Spinal cord (tissue), 10 donors: ENCODE measurements around the gene SAMD10. TPM values are rescaled to one million over a fixed set of nuclear protein-coding genes. Genes with fewer than 3 reads are reported as not detected.

ENCODE experiments used
- DNase-seq, 6 donors: peaks; one replicate each; pipeline versions ENCODE4 v3.0.0 to v3.0.0-alpha.2; 2013 to 2015; ENCODE audit warnings: low spot score in 6 of 6, low read depth in 4 of 6
- H3K27ac ChIP-seq: one replicate; pipeline ENCODE4 v1.5.1; 2013; ENCODE audit warnings: low read depth, low read length, control low read depth
- H3K27me3 ChIP-seq: one replicate; pipeline ENCODE4 v1.6.1; 2013; ENCODE audit warnings: low read length; ENCODE audit not compliant: control insufficient read depth, insufficient read depth
- H3K36me3 ChIP-seq: one replicate; pipeline ENCODE4 v1.6.1; 2013; ENCODE audit warnings: low read length; ENCODE audit not compliant: control insufficient read depth, insufficient read depth
- H3K4me1 ChIP-seq: one replicate; pipeline ENCODE4 v1.6.1; 2013; ENCODE audit warnings: low read length; ENCODE audit not compliant: control insufficient read depth, insufficient read depth
- H3K4me3 ChIP-seq: one replicate; pipeline ENCODE4 v1.5.1; 2013; ENCODE audit warnings: low read depth, low read length, control low read depth
- H3K9me3 ChIP-seq: one replicate; pipeline ENCODE4 v1.6.1; 2013; ENCODE audit warnings: low read length; ENCODE audit not compliant: control insufficient read depth, insufficient read depth
- WGBS: methylation state at CpG from one replicate; pipeline ENCODE4 v1.1.5; 2013; ENCODE audit warnings: missing lambda C conversion rate; ENCODE audit not compliant: insufficient coverage; 5-methylcytosine and 5-hydroxymethylcytosine counted together
- polyA plus RNA-seq, 2 donors: library from polyadenylated mRNA; unstranded; fragments of 120-200 nt; gene quantifications; one replicate each; pipeline ENCODE4 v1.2.1, GENCODE V29; 2013; ENCODE audit not compliant: insufficient read length in 2 of 2
- total RNA-seq, 2 donors: library from RNA; depleted of rRNA in 1 of 2; stranded (reverse); fragments of 120-200 nt in 1 of 2; fragments of >200 nt in 1 of 2; gene quantifications; one replicate each; pipeline versions ENCODE4 v1.2.3 to v1.2.4, GENCODE V29; 2013 to 2014
- donor health status: healthy.

Gene SAMD10
- total and polyA plus RNA-seq, 4 donors = 6.9 to 42.9 (median 24.1) TPM

DNA sequence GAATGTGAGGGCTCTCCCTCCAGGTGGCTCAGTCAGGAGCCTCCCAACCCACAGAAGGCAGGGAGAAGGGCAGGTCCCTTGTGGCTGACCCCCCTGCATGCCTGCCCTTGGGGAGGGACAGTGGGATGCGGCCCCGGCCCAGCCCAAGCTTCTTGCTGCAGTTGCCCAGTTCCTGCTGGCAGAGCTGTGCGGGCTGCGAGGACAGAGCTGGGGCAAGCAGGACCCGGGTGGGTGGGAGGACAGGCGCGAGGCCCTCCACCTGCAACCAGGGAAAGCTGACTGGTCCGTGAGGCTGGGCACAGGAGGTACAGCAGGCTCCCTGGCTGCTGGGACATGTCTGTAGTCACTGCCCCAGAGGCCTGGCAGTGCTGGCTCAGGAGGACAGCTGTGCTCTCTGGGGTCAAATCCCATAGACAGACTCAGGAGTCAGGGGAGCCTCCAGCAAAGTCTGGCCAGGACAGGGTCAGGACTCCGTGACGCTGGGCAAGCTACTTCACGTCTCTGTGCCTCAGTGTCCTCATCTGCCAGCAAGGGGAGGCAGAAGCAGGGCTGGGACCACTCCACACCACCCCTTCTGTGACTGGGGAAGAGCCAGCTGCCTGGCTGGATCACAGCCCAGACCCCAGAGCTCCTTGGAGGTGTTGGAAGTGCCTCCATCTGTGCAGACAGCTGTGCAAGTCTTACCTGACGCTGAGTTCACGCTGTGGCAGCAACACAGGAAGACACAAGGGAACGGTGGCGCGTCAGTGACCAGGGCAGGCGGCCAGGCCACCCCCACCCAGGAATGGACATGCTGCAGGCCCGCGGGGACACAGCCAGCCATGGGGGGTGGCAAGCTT, 36.3 kb downstream of the SAMD10 start:
- H3K4me1 ChIP-seq = peaks cover 27% of the 10 kb centered on the region
- DNase-seq = peak in 2 of 6 donors; percentile 21 to 40
- no peak overlapping the region for H3K27ac ChIP-seq
- H3K36me3 ChIP-seq = peaks cover 87% of the 10 kb centered on the region
- WGBS = 82% methylated on average over 19 of the region's 19 CpGs
- no peaks in the 10 kb centered on the region for H3K9me3 ChIP-seq
- H3K4me3 ChIP-seq = no peak overlapping the region
- H3K27me3 ChIP-seq = no peaks in the 10 kb centered on the region

DNA sequence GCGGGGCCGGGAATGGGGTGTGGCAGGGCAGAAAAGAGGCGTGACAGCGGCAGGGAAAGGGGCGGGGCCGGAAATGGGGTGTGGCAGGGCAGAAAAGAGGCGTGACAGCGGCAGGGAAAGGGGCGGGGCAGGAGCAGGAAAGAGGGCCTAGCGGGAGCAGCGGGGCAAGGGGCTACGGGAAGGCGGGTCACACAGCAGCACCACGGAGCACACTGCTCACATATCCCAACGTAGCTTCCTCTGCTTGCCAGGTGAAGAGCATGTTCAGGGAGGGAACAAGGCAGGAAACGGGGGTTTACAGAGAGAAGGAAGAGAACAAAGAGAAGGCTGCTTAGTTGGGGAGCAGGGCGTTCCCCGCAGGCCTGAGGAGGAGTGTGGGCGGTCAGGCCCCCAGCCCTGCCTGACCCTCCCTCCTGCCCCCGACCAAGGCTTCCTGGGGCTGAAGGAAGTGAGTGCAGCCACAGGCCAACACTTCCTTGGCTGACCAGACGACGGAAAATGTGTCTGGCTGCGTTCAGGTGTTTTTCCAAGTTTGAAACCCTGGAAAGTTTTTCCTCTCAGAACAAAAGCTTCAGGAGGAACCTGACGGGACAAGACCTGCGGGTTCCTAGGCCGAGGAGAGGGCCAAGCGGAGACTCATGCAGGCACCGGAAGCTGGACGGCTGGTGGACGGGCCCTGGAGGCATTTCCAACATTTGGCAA, 37.0 kb downstream of the SAMD10 start:
- Histone ChIP-seq H3K4me3 (no peak overlapping the region), H3K9me3 (no peaks in the 10 kb centered on the region), H3K27ac (peak overlapping the region; percentile 40), H3K27me3 (no peaks in the 10 kb centered on the region), H3K36me3 (peaks cover 89% of the 10 kb centered on the region), H3K4me1 (peaks cover 19% of the 10 kb centered on the region)
- DNase-seq = no peak
- 49% methylated on average over 22 of the region's 30 CpGs for WGBS

DNA sequence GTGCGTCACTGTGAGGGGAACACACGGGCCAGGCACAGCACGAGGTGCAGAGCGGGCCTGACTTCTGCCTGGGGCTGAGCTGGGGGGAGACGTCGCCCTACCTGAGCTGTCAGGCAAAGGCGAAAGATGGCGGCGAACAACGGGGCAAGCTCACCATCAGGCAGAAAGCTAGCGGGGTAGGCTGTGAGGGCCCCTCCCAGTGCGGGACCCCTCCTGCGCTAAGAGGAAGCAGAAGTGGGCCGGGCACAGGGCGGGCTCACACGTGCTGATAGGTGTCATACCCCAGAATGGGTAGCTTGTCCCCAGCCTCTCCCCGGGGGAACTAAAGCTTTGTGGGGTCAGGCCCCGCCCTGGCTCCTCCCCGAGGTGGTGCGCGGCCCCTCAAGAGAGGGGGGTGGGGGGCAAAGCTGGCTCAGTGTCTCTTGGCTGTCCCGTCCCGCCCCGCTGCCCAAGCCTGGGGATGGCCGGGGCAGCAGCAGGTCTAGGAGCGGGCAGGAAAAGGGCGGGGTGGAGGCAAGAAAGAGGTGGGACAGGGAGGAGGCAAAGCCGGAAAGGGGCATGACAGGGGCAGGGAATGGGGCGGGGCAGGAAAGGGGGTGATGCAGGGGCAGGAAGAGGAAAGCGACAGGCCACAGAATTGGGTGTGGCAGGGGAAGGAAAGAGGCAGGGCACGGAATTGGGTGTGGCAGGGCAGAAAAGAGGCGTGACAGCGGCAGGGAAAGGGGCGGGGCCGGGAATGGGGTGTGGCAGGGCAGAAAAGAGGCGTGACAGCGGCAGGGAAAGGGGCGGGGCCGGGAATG, 38.0 kb downstream of the SAMD10 start:
- H3K4me1 ChIP-seq = peaks cover 11% of the 10 kb centered on the region
- no peaks in the 10 kb centered on the region for H3K27me3 ChIP-seq
- no peak overlapping the region for H3K4me3 ChIP-seq
- H3K36me3 ChIP-seq = peaks cover 88% of the 10 kb centered on the region
- no peak for DNase-seq
- no peak overlapping the region for H3K27ac ChIP-seq
- WGBS = 64% methylated on average over 29 of the region's 39 CpGs
- no peaks in the 10 kb centered on the region for H3K9me3 ChIP-seq

DNA sequence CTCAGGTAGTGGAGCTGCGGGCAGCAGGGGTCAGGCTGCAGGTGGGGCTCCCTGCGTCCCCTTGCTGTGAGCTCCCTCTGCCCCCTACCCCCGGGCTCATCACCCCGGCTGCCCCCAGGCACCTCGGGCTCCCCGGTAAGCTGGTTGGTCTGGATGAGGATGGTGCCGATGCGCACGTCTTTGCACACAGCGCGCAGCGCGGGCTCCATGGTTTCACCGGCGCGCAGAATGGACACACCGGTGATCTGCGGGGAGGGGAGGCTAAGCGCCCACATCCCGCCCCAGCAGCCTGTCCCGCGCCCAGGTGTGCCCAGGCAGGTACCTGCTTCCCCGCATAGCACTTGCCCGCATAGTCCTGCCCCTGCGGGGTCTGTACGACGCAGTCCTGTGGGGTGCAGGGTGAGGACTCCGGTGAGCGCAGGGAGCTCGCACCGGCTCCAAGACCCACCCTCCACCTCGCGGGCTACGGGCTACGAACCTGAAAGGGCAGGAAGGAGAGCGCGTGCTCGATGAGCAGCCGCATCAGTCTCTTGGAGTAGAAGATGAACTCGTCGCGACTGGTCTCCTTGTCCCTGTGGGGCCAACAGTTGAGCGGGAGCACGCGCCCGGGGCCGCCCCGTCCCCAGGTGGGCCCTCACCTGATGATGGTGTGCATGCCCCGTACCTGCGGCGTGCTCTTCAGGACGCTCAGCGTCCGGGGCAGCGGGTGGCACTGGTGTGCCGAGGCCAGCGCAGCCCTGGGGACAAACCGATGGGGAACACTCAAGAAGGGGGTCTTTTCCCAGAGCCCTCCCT, 38.8 kb downstream of the SAMD10 start:
- Histone ChIP-seq H3K27me3 (no peaks in the 10 kb centered on the region), H3K9me3 (no peaks in the 10 kb centered on the region), H3K36me3 (peaks cover 88% of the 10 kb centered on the region), H3K4me3 (no peak overlapping the region), H3K4me1 (peaks cover 10% of the 10 kb centered on the region), H3K27ac (no peak overlapping the region)
- DNase-seq = no peak
- WGBS = 84% methylated on average over 53 of the region's 58 CpGs

DNA sequence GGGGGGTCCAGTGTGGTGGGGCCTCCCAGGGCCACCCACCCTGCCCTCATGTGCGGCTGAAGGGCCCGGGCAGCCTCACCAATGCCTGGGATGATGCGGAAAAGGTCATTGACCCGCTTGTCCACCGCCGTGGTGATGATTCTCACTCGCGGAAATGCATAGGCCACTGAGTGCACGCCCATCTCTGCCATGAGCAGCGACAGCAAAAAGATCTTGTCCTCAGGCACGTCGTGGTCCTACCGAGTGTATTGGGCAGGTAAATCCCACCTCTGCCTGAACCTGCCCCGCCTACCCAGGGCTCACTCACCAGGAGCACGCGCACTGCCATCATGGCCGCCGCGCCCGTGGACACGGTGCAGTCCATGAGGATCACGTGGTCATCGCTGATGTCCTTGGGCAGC, 39.4 kb downstream of the SAMD10 start:
- H3K27ac ChIP-seq = no peak overlapping the region
- peaks cover 10% of the 10 kb centered on the region for H3K4me1 ChIP-seq
- no peaks in the 10 kb centered on the region for H3K27me3 ChIP-seq
- no peaks in the 10 kb centered on the region for H3K9me3 ChIP-seq
- DNase-seq = no peak
- no peak overlapping the region for H3K4me3 ChIP-seq
- 82% methylated on average over 22 of the region's 23 CpGs for WGBS
- H3K36me3 ChIP-seq = peaks cover 88% of the 10 kb centered on the region

DNA sequence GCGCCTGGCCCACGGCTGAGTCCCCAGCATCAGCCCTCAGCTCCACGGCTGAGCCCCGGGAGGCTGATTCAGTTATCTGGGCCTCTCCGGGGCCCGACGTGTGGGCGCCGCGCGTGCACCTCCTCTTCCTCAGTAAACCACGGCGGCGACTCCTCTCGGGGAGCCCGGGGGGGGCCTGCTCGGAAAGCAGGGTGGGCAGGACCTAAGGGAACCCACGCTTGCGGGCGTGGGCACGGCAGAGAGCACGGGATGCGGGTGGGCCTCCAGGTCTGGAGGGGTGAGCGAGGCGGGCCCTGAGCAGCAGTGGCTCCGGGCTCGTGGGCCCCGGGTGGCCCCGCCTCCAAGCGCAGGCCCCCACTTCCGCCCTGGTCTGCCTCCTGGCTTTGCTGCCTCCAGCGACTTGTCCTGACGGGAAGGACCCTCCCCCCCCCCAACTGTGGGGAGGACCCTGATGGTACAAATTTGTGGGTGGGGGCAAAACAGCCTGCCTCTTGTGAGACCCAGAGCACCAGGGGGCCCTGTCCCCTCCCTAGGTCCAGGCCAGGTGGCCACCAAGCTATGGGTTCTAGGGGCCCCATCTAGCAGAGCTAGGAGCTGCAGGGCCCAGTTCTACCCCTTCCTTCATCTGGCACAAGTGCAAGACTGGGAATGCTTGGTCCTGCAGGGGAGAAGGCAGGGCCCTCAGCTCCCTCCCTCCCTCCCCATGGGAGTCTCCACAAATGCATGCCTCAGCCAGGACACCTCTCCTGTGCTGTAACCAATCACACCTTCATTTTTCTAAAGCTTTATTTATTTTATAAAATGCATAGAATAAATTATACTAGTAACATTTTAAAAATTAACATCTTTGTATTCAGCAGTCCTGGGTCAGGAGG, 40.1 kb downstream of the SAMD10 start:
- no peak overlapping the region for H3K4me3 ChIP-seq
- H3K27me3 ChIP-seq = no peaks in the 10 kb centered on the region
- H3K4me1 ChIP-seq = peaks cover 10% of the 10 kb centered on the region
- H3K27ac ChIP-seq = no peak overlapping the region
- WGBS = 79% methylated on average over 27 of the region's 33 CpGs
- peaks cover 88% of the 10 kb centered on the region for H3K36me3 ChIP-seq
- H3K9me3 ChIP-seq = no peaks in the 10 kb centered on the region
- no peak for DNase-seq

DNA sequence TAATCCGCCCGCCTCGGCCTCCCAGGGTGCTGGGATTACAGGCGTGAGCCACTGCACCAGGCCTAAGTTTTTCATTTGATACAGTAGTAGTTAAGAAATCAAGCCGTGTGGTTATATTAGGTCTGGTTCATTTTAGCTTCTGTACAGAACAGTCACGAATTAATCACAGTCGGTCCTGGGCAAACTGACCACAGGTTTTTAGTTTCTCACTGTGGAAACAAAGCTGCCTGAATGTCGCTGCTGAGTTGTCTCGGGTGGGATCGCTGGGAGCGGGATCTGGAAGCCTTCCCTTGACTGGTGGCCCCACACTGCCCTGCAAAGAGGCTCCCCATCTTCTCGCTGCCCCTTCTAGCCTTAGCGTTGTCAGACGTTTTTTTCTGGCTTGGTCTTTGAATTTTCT, 41.8 kb downstream of the SAMD10 start:
- H3K9me3 ChIP-seq = no peaks in the 10 kb centered on the region
- no peak for DNase-seq
- WGBS = 90% methylated on average over 12 of the region's 14 CpGs
- H3K4me1 ChIP-seq = peaks cover under 1% of the 10 kb centered on the region
- H3K27ac ChIP-seq = no peak overlapping the region
- H3K36me3 ChIP-seq = peaks cover 85% of the 10 kb centered on the region
- no peaks in the 10 kb centered on the region for H3K27me3 ChIP-seq
- H3K4me3 ChIP-seq = no peak overlapping the region

DNA sequence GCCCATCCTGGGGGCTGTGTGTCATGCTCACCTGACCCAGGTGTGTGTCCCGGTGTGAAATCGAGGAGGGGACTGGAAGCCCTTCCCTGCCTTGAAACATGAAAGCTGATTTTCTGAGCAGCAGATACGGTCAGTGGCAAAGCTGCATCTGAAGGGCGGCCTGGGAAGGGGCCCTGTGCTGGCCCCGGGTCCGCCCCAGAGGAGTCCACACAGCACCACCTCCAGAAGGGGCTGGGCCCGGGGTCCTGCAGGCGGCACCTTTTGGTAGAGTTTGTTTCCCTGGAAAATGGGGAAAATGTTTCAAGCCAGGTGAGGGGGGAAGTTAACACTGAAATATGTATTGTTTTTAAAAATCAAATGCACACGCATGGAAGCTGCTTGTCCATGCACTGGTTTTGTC, 44.0 kb downstream of the SAMD10 start:
- 100% methylated on average over 5 of the region's 9 CpGs for WGBS
- Histone ChIP-seq H3K36me3 (peaks cover 88% of the 10 kb centered on the region), H3K27ac (no peak overlapping the region), H3K4me1 (no peaks in the 10 kb centered on the region), H3K9me3 (no peaks in the 10 kb centered on the region), H3K4me3 (no peak overlapping the region), H3K27me3 (no peaks in the 10 kb centered on the region)
- no peak for DNase-seq
